Upper lobe of left lung (tissue), 4 donors: ENCODE results near the gene PPP6R2.

Experiments
- POLR2A ChIP-seq, 4 donors: fragments of 450-650 bp; IDR thresholded peaks; one replicate each; pipeline ENCODE4 v1.5.1; 2016 to 2017; ENCODE audit warnings: antibody characterized with exemption in 4 of 4, mild to moderate bottlenecking in 2 of 4
- TF ChIP-seq, protein P1 (sequence below), 6 experiments: fragments of 450-650 bp in 4 of 6; fragments of 200-600 bp in 2 of 6; sonication (generic) in 2 of 6; IDR thresholded peaks; one replicate each; pipeline ENCODE4 v1.5.1; 2016 to 2019; ENCODE audit warnings: antibody characterized with exemption in 6 of 6

GRCh38 chr22:50440544-50441249 lies 97.6 kb downstream of the PPP6R2 start:
- TF ChIP-seq, protein P1, sequence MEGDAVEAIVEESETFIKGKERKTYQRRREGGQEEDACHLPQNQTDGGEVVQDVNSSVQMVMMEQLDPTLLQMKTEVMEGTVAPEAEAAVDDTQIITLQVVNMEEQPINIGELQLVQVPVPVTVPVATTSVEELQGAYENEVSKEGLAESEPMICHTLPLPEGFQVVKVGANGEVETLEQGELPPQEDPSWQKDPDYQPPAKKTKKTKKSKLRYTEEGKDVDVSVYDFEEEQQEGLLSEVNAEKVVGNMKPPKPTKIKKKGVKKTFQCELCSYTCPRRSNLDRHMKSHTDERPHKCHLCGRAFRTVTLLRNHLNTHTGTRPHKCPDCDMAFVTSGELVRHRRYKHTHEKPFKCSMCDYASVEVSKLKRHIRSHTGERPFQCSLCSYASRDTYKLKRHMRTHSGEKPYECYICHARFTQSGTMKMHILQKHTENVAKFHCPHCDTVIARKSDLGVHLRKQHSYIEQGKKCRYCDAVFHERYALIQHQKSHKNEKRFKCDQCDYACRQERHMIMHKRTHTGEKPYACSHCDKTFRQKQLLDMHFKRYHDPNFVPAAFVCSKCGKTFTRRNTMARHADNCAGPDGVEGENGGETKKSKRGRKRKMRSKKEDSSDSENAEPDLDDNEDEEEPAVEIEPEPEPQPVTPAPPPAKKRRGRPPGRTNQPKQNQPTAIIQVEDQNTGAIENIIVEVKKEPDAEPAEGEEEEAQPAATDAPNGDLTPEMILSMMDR (IDR thresholded peaks at IDR 0.05), result no peak
- TF ChIP-seq POLR2A (IDR thresholded peaks at IDR 0.05), result no peak
